KMS-11 (cell line): ENCODE measurements around the gene PEX26.

Experiments used
- H2AFZ ChIP-seq: fragments of 200-600 bp; sonication (generic); 2 replicates; pipeline ENCODE4 v1.6.1; 2016; ENCODE audit warnings: antibody characterized with exemption, mixed run types, low read depth
- H3K27ac ChIP-seq: fragments of 200-600 bp; sonication (generic); 2 replicates; pipeline ENCODE4 v1.6.1; 2016; ENCODE audit warnings: mild to moderate bottlenecking, mixed run types
- H3K27me3 ChIP-seq: fragments of 200-600 bp; sonication (generic); 2 replicates; pipeline ENCODE4 v1.6.1; 2017; ENCODE audit warnings: mild to moderate bottlenecking, low read depth, mixed run types, moderate library complexity; ENCODE audit not compliant: insufficient read depth
- H3K36me3 ChIP-seq: fragments of 200-600 bp; sonication (generic); 2 replicates; pipeline ENCODE4 v1.6.1; 2017; ENCODE audit warnings: mild to moderate bottlenecking, mixed run types; ENCODE audit not compliant: insufficient read depth
- H3K4me1 ChIP-seq: fragments of 200-600 bp; sonication (generic); 2 replicates; pipeline ENCODE4 v1.6.1; 2016; ENCODE audit warnings: mild to moderate bottlenecking, low read depth, mixed run types; ENCODE audit not compliant: poor library complexity, severe bottlenecking
- H3K4me2 ChIP-seq: fragments of 200-600 bp; sonication (generic); 2 replicates; pipeline ENCODE4 v1.7.0; 2016; ENCODE audit warnings: mild to moderate bottlenecking, mixed run types
- H3K4me3 ChIP-seq: fragments of 200-600 bp; sonication (generic); IDR thresholded peaks from 2 replicates; pipeline ENCODE4 v1.6.1; 2017; ENCODE audit warnings: low read depth, low read length, mixed read lengths; ENCODE audit not compliant: insufficient read depth
- H3K79me2 ChIP-seq: fragments of 200-600 bp; sonication (generic); 2 replicates; pipeline ENCODE4 v1.6.1; 2016; ENCODE audit warnings: low read depth, mixed run types; ENCODE audit not compliant: insufficient read depth
- H3K9ac ChIP-seq: fragments of 200-600 bp; sonication (generic); 2 replicates; pipeline ENCODE4 v1.6.1; 2016; ENCODE audit warnings: mild to moderate bottlenecking, mixed run types
- H4K20me1 ChIP-seq: fragments of 200-600 bp; sonication (generic); 2 replicates; pipeline ENCODE4 v1.6.1; 2016; ENCODE audit warnings: mild to moderate bottlenecking, mixed run types; ENCODE audit not compliant: insufficient read depth
- CTCF ChIP-seq: fragments of 200-600 bp; sonication (generic); conservative IDR thresholded peaks from 2 replicates; pipeline ENCODE4 v1.6.1; 2017; ENCODE audit warnings: low read depth, mild to moderate bottlenecking, antibody characterized with exemption, low read length, moderate library complexity, mixed read lengths

The PEX26 gene

GRCh38 chr22:18111759-18112330, 34.1 kb downstream of the PEX26 start:
- Histone ChIP-seq H3K4me3 (no peak overlapping the region), H3K4me2 (no peak overlapping the region), H4K20me1 (no peaks in the 10 kb centered on the region), H2AFZ (no peak overlapping the region), H3K79me2 (no peaks in the 10 kb centered on the region), H3K4me1 (no peaks in the 10 kb centered on the region), H3K36me3 (no peaks in the 10 kb centered on the region), H3K9ac (no peak overlapping the region), H3K27me3 (no peaks in the 10 kb centered on the region), H3K27ac (no peak overlapping the region)
- no peak for TF ChIP-seq CTCF

- no peaks in the 10 kb centered on the region for H3K79me2 ChIP-seq
- H3K4me1 ChIP-seq, result no peaks in the 10 kb centered on the region
Observed at GRCh38 chr22:18112440-18112839, 34.6 kb downstream of the PEX26 start.

GRCh38 chr22:18113680-18114394, 36.0 kb downstream of the PEX26 start:
- Histone ChIP-seq H3K4me1 (no peaks in the 10 kb centered on the region), H3K27me3 (no peaks in the 10 kb centered on the region), H4K20me1 (no peaks in the 10 kb centered on the region), H3K79me2 (no peaks in the 10 kb centered on the region), H2AFZ (no peak overlapping the region), H3K4me2 (no peak overlapping the region), H3K36me3 (no peaks in the 10 kb centered on the region), H3K4me3 (no peak overlapping the region), H3K27ac (no peak overlapping the region), H3K9ac (no peak overlapping the region)
- no peak for TF ChIP-seq CTCF

More at GRCh38 chr22:18112440-18112839, 34.6 kb downstream of the PEX26 start:
- no peak for TF ChIP-seq CTCF
- Histone ChIP-seq H3K9ac (no peak overlapping the region), H3K36me3 (no peaks in the 10 kb centered on the region), H3K27ac (no peak overlapping the region), H3K4me2 (no peak overlapping the region), H2AFZ (no peak overlapping the region), H3K27me3 (no peaks in the 10 kb centered on the region), H3K4me3 (no peak overlapping the region), H4K20me1 (no peaks in the 10 kb centered on the region)

- Histone ChIP-seq H3K9ac (no peak overlapping the region), H3K4me1 (no peaks in the 10 kb centered on the region), H4K20me1 (no peaks in the 10 kb centered on the region), H3K27ac (no peak overlapping the region), H3K36me3 (no peaks in the 10 kb centered on the region), H3K79me2 (no peaks in the 10 kb centered on the region), H2AFZ (no peak overlapping the region), H3K4me2 (no peak overlapping the region), H3K4me3 (no peak overlapping the region), H3K27me3 (no peaks in the 10 kb centered on the region)
- no peak for TF ChIP-seq CTCF
Observed at GRCh38 chr22:18114495-18114894, 36.7 kb downstream of the PEX26 start.
